K562 (cell line): Measurements from ENCODE around the gene MBP. TPM values are rescaled to one million over a fixed set of nuclear protein-coding genes. Genes with fewer than 3 reads are reported as not detected.

Experiments used
- ATAC-seq: fragments of 200-7000 bp; cut with Tn5 transposase; 3 replicates; pipeline ENCODE4 v1.9.1; 2020; ENCODE audit warnings: moderate library complexity
- BruUV-seq: library from RNA; stranded (reverse); fragments of 400-500 nt; replicated peaks from 2 replicates; lab custom pipeline; 2021; lab: Mats Ljungman, UMichigan
- CTCF ChIA-PET: fragments of 300-600 bp; formaldehyde crosslinking; extraction: SDS; loops from one replicate; lab custom pipeline; 2021; ENCODE audit warnings: low intra/inter-chr PET ratio; lab: Yijun Ruan, JAX
- POLR2A ChIA-PET: fragments of 300-600, 350-650 bp; sonication (Branson Sonifier 250); formaldehyde crosslinking; extraction: SDS; loops from one replicate; lab custom pipeline; 2021; ENCODE audit warnings: antibody characterized with exemption, inconsistent platforms; lab: Yijun Ruan, JAX
- DNase-seq, 4 experiments: peaks; one replicate each; pipeline versions ENCODE4 v3.0.0 to v3.0.0-alpha.2; 2011 to 2018; ENCODE audit warnings: low spot score in 3 of 4, mixed read lengths in 3 of 4; ENCODE audit errors: extremely low read depth in 1 of 4
- FAIRE-seq: peaks from 2 replicates; lab custom pipeline; 2011; peaks lifted over from hg19 to GRCh38; lab: Jason Lieb, UNC
- H2AFZ ChIP-seq: 2 replicates; pipeline ENCODE4 v1.6.0; 2011; ENCODE audit warnings: low read depth, low read length, control low read depth, inconsistent platforms
- H3K27ac ChIP-seq: fragments of 200-600 bp; 3 replicates; pipeline ENCODE4 v1.8.0; 2011; ENCODE audit warnings: low read depth, mild to moderate bottlenecking, control low read depth, inconsistent platforms, low read length, moderate library complexity, mixed read lengths; ENCODE audit errors: extremely low read depth
- H3K27me3 ChIP-seq, 2 experiments: fragments of 300-600 bp in 1 of 2; 2 replicates in 1 of 2; 3 replicates in 1 of 2; pipeline versions ENCODE4 v1.6.0 to v1.8.0; 2011; ENCODE audit warnings: inconsistent platforms in 2 of 2, low read length in 2 of 2, mild to moderate bottlenecking in 1 of 2, mixed read lengths in 1 of 2, moderate library complexity in 1 of 2; ENCODE audit not compliant: control insufficient read depth in 2 of 2, insufficient read depth in 2 of 2
- H3K36me3 ChIP-seq: fragments of 300-600 bp; 3 replicates; pipeline ENCODE4 v1.8.0; 2011; ENCODE audit warnings: mild to moderate bottlenecking, low read length, inconsistent platforms; ENCODE audit not compliant: control insufficient read depth, insufficient read depth
- H3K4me1 ChIP-seq, 2 experiments: fragments of 200-600 bp in 1 of 2; replicated peaks in 1 of 2; 2 replicates in 1 of 2; 3 replicates in 1 of 2; pipeline versions ENCODE4 v1.5.1 to v1.8.0; 2011; ENCODE audit warnings: inconsistent platforms in 2 of 2, low read length in 2 of 2, mild to moderate bottlenecking in 1 of 2, mixed read lengths in 1 of 2, moderate library complexity in 1 of 2; ENCODE audit not compliant: control insufficient read depth in 2 of 2, insufficient read depth in 2 of 2
- H3K4me2 ChIP-seq: 2 replicates; pipeline ENCODE4 v1.6.1; 2011; ENCODE audit warnings: low read length, control low read depth, inconsistent platforms, mixed read lengths; ENCODE audit not compliant: insufficient read depth
- H3K4me3 ChIP-seq: fragments of 200-600 bp; sonication (generic), shearing (Covaris generic); 2 replicates; pipeline ENCODE4 v1.5.1; 2016; ENCODE audit warnings: control low read depth, inconsistent platforms
- H3K79me2 ChIP-seq: fragments of 200-600 bp; 3 replicates; pipeline ENCODE4 v1.8.0; 2011; ENCODE audit warnings: low read length, inconsistent platforms; ENCODE audit not compliant: control insufficient read depth, insufficient read depth
- H3K9ac ChIP-seq, 2 experiments: 2 replicates each; pipeline versions ENCODE4 v1.6.0 to v1.6.1; 2011; ENCODE audit warnings: low read depth in 2 of 2, low read length in 2 of 2, control low read depth in 1 of 2, inconsistent platforms in 1 of 2, mild to moderate bottlenecking in 1 of 2, mixed read lengths in 1 of 2; ENCODE audit not compliant: insufficient read depth in 1 of 2
- H3K9me1 ChIP-seq: one replicate; pipeline ENCODE4 v1.6.0; 2011; ENCODE audit warnings: inconsistent platforms, mild to moderate bottlenecking, low read length, moderate library complexity; ENCODE audit not compliant: control insufficient read depth, insufficient read depth
- H3K9me3 ChIP-seq: replicated peaks from 2 replicates; pipeline ENCODE4 v1.5.1; 2011; ENCODE audit warnings: low read depth, low read length, inconsistent platforms; ENCODE audit not compliant: control insufficient read depth, insufficient read depth
- H4K20me1 ChIP-seq: replicated peaks from 2 replicates; pipeline ENCODE4 v1.6.1; 2011; ENCODE audit warnings: low read length, inconsistent platforms, mixed read lengths; ENCODE audit not compliant: control insufficient read depth, insufficient read depth
- HDAC1 ChIP-seq, 2 experiments: fragments of 450-650 bp; IDR thresholded peaks; 2 replicates each; pipeline ENCODE4 v1.6.1; 2016 to 2017; ENCODE audit warnings: inconsistent platforms in 1 of 2, mild to moderate bottlenecking in 1 of 2, moderate library complexity in 1 of 2
- NCOA1 ChIP-seq: fragments of 450-650 bp; IDR thresholded peaks from 2 replicates; pipeline ENCODE4 v1.6.1; 2016; ENCODE audit warnings: low read depth
- NCOR1 ChIP-seq: fragments of 450-650 bp; IDR thresholded peaks from 2 replicates; pipeline ENCODE4 v1.6.1; 2016; ENCODE audit warnings: mild to moderate bottlenecking, moderate library complexity
- POLR2G ChIP-seq: fragments of 200-400 bp; formaldehyde crosslinking; IDR thresholded peaks from 2 replicates; pipeline ENCODE4 v1.6.1; 2017; ENCODE audit warnings: low read depth, mild to moderate bottlenecking, antibody characterized with exemption, low read length, moderate library complexity
- RNF2 ChIP-seq: sonication (generic); IDR thresholded peaks from 2 replicates; pipeline ENCODE4 v1.6.1; 2016
- TFAM ChIP-seq: fragments of 250-450 bp; sonication (Bioruptor Pico); conservative IDR thresholded peaks from 2 replicates; pipeline ENCODE4 v1.5.0; 2021; ENCODE audit warnings: mild to moderate bottlenecking, moderate library complexity
- ZNF717 ChIP-seq: fragments of 250-450 bp; sonication (Bioruptor Pico); IDR thresholded peaks from 2 replicates; pipeline ENCODE4 v1.5.0; 2021
- WGBS: fragments of 100-300 bp; shearing (Covaris generic); methylation state at CpG from one replicate; pipeline ENCODE4 v1.1.6; 2016; ENCODE audit warnings: low coverage, mixed read lengths; ENCODE audit not compliant: insufficient coverage; ENCODE audit errors: missing lambda C conversion rate; 5-methylcytosine and 5-hydroxymethylcytosine counted together
- in situ Hi-C: fragments of 300-500 bp; cut with MboI; formaldehyde crosslinking; loops from 4 replicates; pipeline ENCODE4 v1.15.0; 2018; ENCODE audit warnings: inconsistent platforms, mixed read lengths
- intact Hi-C: fragments of 100-400 bp; cut with micrococcal nuclease; formaldehyde crosslinking; loops from 2 replicates; pipeline ENCODE4 v1.14.2; 2022
- polyA plus RNA-seq, 8 experiments: library from polyadenylated mRNA; depleted of rRNA in 4 of 8; stranded (reverse) in 5 of 8; unstranded in 3 of 8; fragments of >200 nt; fragmentation: Nextera tagmentation in 2 of 8; fragmentation: Illumina TruSeq in 1 of 8; extraction: Ambion mirVana in 2 of 8; extraction: Trizol in 1 of 8; gene quantifications; 2 replicates each; pipeline versions ENCODE4 v1.2.1 to v1.2.3, GENCODE V29; 2011 to 2014; ENCODE audit warnings: inconsistent platforms in 1 of 8, missing spikeins in 1 of 8
- total RNA-seq, 7 experiments: library from RNA; depleted of rRNA in 6 of 7; stranded (reverse); fragments of >200 nt in 6 of 7; fragmentation: Illumina TruSeq in 2 of 7; extraction: Trizol in 2 of 7; gene quantifications; 2 replicates each; pipeline versions ENCODE4 v1.2.1 to v1.2.3, GENCODE V29; 2011 to 2021; ENCODE audit warnings: low replicate concordance in 1 of 7
- TF ChIP-seq, protein P1 (sequence below): fragments of 250-450 bp; sonication (Bioruptor Pico); IDR thresholded peaks from 2 replicates; pipeline ENCODE4 v1.5.0; 2021; ENCODE audit warnings: mild to moderate bottlenecking, borderline replicate concordance
- TF ChIP-seq, protein P2 (sequence below): fragments of 450-650 bp; IDR thresholded peaks from one replicate; pipeline ENCODE4 v1.6.1; 2018; ENCODE audit warnings: mild to moderate bottlenecking, moderate library complexity; ENCODE audit not compliant: partially characterized antibody
- TF ChIP-seq, protein P3 (sequence below): fragments of 150-350 bp; IDR thresholded peaks from 2 replicates; pipeline ENCODE4 v1.6.1; 2014; ENCODE audit warnings: low read depth, mild to moderate bottlenecking, low read length, borderline replicate concordance
- TF ChIP-seq, protein P4 (sequence below): sonication (generic); IDR thresholded peaks from 2 replicates; pipeline ENCODE4 v1.6.1; 2016

MBP gene
- total and polyA plus RNA-seq, 9 of the 15 experiments (the other 6 are each of a cell fraction or from before 2014, with no cell fraction given), result 0.09 TPM; not detected in 8

DNA sequence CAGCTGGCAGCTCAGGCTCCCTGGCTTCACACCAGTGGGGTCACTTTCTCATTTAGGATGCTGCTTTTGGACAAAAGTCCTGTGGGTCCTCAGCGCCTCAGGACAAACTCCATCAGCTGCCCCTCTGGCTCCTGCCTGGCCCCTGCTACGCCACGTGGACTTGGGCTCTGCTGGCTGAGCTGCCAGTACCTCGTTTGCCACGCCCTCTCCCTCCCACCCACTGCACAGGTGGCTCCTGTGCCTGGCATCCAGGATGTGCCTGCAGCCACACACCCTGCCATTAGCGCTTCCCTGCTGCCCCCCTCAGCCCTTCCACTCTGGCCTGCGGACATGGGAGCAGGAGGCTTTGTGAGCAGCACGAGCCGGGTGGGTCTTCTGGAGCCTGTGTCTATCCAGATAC, 191.3 kb downstream of the MBP start (continued):
- TF ChIP-seq, protein P1, sequence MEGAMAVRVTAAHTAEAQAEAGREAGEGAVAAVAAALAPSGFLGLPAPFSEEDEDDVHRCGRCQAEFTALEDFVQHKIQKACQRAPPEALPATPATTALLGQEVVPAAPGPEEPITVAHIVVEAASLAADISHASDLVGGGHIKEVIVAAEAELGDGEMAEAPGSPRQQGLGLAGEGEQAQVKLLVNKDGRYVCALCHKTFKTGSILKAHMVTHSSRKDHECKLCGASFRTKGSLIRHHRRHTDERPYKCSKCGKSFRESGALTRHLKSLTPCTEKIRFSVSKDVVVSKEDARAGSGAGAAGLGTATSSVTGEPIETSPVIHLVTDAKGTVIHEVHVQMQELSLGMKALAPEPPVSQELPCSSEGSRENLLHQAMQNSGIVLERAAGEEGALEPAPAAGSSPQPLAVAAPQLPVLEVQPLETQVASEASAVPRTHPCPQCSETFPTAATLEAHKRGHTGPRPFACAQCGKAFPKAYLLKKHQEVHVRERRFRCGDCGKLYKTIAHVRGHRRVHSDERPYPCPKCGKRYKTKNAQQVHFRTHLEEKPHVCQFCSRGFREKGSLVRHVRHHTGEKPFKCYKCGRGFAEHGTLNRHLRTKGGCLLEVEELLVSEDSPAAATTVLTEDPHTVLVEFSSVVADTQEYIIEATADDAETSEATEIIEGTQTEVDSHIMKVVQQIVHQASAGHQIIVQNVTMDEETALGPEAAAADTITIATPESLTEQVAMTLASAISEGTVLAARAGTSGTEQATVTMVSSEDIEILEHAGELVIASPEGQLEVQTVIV (CRISPR knock-in tag), result no peak
- no peak for TF ChIP-seq NCOA1
- TF ChIP-seq, protein P2, sequence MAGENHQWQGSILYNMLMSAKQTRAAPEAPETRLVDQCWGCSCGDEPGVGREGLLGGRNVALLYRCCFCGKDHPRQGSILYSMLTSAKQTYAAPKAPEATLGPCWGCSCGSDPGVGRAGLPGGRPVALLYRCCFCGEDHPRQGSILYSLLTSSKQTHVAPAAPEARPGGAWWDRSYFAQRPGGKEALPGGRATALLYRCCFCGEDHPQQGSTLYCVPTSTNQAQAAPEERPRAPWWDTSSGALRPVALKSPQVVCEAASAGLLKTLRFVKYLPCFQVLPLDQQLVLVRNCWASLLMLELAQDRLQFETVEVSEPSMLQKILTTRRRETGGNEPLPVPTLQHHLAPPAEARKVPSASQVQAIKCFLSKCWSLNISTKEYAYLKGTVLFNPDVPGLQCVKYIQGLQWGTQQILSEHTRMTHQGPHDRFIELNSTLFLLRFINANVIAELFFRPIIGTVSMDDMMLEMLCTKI, result no peak

DNA sequence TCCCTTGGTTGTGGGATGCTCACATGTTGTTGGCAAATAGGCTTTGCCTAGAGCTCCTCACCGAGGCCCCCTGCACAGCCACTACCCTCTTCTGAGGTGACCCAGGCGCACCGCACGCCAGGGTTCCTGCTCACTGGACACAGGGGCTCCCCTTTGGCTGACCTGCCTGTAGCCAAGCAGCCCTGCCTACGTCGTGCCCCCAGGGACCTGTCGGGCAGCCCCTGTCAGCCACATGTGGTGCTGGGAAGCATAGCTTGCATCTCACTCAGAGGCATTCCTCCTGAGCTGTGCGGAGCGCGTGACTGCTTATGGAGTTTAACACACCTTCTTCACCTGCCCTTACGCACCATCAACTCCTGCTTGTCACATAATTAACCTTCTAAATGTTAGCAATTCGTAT, 194.0 kb downstream of the MBP start:
- Histone ChIP-seq H3K4me1 (no peaks in the 10 kb centered on the region), H3K79me2 (no peaks in the 10 kb centered on the region), H3K9me1 (no peaks in the 10 kb centered on the region), H3K27ac (no peak overlapping the region), H4K20me1 (no peaks in the 10 kb centered on the region), H2AFZ (no peak overlapping the region), H3K27me3 (no peaks in the 10 kb centered on the region), H3K4me3 (no peak overlapping the region), H3K9me3 (no peaks in the 10 kb centered on the region), H3K9ac (no peak overlapping the region), H3K36me3 (peaks cover 28% of the 10 kb centered on the region; the same call in 2 of the 3 replicates), H3K4me2 (no peak overlapping the region)
- FAIRE-seq (no peak), ATAC-seq (no peak), DNase-seq (no peak)
- intact Hi-C loops, result no loop called here
- no TSS peak for BruUV-seq
- WGBS, result 90% methylated on average over 8 of the region's 12 CpGs
- CTCF ChIA-PET, result interaction anchor here (0.7 kb wide), 1 partner anchor 146 kb away, joined by 3 read pairs; no protein-coding TSS in a partner anchor
- POLR2A ChIA-PET, result no interaction called here
- in situ Hi-C loops, result no loop called here
- TF ChIP-seq HDAC1 (IDR thresholded peaks at IDR 0.05) (no peak), RNF2 (no peak), ZNF717 (CRISPR knock-in tag) (no peak), TFAM (CRISPR knock-in tag) (no peak), NCOR1 (no peak), POLR2G (no peak)
- TF ChIP-seq, protein P3, sequence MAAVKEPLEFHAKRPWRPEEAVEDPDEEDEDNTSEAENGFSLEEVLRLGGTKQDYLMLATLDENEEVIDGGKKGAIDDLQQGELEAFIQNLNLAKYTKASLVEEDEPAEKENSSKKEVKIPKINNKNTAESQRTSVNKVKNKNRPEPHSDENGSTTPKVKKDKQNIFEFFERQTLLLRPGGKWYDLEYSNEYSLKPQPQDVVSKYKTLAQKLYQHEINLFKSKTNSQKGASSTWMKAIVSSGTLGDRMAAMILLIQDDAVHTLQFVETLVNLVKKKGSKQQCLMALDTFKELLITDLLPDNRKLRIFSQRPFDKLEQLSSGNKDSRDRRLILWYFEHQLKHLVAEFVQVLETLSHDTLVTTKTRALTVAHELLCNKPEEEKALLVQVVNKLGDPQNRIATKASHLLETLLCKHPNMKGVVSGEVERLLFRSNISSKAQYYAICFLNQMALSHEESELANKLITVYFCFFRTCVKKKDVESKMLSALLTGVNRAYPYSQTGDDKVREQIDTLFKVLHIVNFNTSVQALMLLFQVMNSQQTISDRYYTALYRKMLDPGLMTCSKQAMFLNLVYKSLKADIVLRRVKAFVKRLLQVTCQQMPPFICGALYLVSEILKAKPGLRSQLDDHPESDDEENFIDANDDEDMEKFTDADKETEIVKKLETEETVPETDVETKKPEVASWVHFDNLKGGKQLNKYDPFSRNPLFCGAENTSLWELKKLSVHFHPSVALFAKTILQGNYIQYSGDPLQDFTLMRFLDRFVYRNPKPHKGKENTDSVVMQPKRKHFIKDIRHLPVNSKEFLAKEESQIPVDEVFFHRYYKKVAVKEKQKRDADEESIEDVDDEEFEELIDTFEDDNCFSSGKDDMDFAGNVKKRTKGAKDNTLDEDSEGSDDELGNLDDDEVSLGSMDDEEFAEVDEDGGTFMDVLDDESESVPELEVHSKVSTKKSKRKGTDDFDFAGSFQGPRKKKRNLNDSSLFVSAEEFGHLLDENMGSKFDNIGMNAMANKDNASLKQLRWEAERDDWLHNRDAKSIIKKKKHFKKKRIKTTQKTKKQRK, result no peak
- TF ChIP-seq, protein P4, sequence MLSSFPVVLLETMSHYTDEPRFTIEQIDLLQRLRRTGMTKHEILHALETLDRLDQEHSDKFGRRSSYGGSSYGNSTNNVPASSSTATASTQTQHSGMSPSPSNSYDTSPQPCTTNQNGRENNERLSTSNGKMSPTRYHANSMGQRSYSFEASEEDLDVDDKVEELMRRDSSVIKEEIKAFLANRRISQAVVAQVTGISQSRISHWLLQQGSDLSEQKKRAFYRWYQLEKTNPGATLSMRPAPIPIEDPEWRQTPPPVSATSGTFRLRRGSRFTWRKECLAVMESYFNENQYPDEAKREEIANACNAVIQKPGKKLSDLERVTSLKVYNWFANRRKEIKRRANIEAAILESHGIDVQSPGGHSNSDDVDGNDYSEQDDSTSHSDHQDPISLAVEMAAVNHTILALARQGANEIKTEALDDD, result no peak
